AG09309 (cell line): ENCODE measurements around the gene AIF1L.

Source experiments
- DNase-seq: peaks from one replicate; pipeline ENCODE4 v3.0.0-alpha.2; 2010; ENCODE audit warnings: low read depth
- H3K4me3 ChIP-seq: 2 replicates; pipeline ENCODE4 v1.5.1; 2011; ENCODE audit warnings: mild to moderate bottlenecking, low read depth, low read length, moderate library complexity; ENCODE audit not compliant: control insufficient read depth
- TF ChIP-seq, protein P1 (sequence below): IDR thresholded peaks from 2 replicates; pipeline ENCODE4 v1.5.1; 2011; ENCODE audit warnings: mild to moderate bottlenecking, low read depth, low read length, inconsistent platforms; ENCODE audit not compliant: insufficient read depth, control insufficient read depth; ENCODE audit errors: missing control alignments

AIF1L gene

DNA sequence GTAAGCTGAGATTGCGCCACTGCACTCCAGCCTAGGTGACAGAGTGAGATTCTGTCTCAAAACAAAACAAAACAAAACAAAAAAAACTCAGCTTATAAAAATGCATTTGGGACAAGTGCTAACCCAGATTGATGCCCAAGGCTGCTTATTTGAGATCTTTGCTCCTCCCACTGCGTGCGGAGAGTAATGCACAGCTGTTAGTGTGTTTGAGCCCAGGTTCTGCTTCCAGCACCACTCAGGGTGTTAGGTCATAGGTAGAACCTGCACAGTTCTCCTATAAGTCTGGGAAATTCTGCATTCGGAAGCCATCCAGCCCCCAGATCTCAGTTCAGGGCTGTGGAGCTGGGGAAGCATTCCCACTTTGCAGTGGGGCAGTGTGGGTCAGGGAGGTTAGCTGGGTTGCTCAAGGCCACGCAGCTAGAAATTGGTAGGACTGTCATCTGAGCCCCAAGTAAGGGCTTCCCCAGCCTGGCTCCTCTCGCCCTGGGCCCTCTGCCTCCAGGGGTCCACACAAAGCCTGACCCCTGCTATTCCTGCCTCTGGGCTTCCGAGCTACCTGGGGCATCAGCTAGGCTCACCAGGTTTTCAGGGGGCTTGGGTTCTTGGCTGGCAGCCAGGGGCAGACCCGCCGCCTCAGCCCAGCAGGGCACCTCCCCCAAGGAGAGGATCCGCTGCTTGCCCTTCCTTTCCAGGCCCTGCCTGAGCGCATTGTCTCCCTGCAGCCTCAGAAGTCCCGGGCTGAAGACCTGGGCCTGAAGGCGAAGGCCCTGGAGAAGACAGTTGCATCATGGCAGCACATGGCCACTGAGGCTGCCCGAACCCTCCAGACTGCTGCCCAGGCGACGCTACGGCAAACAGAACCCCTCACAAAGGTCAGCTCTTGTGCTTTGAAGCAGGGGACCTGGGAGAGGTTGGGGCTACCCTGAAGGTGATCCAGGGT is 17.6 kb upstream of the AIF1L start:
- no peak for DNase-seq
- no peak overlapping the region for H3K4me3 ChIP-seq
- TF ChIP-seq, protein P1, sequence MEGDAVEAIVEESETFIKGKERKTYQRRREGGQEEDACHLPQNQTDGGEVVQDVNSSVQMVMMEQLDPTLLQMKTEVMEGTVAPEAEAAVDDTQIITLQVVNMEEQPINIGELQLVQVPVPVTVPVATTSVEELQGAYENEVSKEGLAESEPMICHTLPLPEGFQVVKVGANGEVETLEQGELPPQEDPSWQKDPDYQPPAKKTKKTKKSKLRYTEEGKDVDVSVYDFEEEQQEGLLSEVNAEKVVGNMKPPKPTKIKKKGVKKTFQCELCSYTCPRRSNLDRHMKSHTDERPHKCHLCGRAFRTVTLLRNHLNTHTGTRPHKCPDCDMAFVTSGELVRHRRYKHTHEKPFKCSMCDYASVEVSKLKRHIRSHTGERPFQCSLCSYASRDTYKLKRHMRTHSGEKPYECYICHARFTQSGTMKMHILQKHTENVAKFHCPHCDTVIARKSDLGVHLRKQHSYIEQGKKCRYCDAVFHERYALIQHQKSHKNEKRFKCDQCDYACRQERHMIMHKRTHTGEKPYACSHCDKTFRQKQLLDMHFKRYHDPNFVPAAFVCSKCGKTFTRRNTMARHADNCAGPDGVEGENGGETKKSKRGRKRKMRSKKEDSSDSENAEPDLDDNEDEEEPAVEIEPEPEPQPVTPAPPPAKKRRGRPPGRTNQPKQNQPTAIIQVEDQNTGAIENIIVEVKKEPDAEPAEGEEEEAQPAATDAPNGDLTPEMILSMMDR = no peak

DNA sequence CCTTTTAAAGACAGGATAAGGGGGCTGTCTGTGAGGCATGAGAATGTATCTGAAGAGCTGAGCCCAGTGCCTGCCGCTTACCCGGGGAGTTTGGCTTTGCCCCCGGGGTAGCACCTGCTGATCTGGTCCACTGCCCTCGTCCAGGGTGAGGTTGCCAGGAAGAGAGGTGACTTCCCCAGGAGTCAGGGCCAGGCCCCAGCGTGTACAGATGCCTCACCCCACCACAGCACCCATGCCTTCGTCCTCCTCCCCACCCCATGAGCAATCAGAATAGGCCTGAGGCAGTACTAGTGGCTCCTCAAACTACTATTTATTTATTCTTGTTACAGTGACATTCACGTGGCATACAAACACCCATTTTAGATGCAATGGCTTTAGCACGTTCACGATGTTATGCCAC is 15.7 kb upstream of the AIF1L start:
- TF ChIP-seq, protein P1 = no peak
- DNase-seq = no peak
- H3K4me3 ChIP-seq = no peak overlapping the region

DNA sequence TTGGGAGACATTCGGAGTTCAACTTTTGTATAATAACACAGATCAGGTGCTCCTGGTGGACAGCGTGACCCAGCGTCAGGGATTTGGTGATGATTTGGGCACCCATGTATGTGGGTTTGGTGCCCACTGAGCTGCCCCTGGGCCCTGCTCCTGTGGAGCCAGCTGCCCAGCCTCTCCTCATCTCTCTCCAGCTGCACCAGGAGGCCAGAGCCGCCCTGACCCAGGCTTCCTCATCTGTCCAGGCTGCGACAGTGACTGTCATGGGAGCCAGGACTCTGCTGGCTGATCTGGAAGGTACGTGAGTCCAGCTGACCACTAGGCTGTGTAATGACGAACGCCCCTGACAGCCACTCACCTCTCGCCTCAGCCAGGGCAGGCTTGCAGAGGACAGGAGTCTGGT is 14.5 kb upstream of the AIF1L start:
- TF ChIP-seq, protein P1 = no peak
- no peak overlapping the region for H3K4me3 ChIP-seq
- DNase-seq = no peak

DNA sequence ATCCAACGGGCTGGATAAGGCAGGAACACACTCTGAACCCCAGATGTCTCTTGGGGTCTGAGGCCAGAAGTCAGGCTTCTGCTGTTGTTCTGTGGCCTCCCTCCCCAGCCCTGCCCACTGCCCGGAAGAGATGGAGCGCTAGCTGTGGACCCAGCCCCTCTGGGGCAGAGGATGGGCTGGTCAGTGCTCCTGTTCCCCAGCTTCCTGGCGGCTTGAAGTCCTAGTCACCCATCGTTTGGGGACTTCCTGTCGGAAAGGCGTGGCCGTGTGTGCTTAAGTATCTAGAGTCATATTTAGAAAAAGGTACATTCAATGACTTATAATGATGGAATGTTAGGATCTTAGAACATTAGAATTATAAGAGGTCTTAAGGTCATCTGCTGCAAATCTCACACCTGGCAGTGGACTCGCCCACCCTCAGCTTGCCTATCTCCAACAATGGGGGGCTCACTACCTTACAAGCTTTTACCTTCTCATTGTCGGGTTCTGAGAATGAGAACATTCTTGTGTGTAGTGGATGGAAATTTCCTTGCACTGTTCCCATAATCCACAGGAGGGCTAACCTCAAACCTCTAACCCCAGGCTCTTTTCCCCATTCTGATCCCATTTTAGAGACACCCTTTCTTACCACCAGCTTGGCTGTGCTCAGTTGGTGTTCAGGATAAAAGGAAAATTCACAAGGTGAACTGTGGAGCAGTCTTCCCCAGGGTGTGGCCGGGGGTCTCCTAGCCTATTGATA is 13.4 kb upstream of the AIF1L start:
- TF ChIP-seq, protein P1 = no peak
- DNase-seq = no peak
- H3K4me3 ChIP-seq = no peak overlapping the region

DNA sequence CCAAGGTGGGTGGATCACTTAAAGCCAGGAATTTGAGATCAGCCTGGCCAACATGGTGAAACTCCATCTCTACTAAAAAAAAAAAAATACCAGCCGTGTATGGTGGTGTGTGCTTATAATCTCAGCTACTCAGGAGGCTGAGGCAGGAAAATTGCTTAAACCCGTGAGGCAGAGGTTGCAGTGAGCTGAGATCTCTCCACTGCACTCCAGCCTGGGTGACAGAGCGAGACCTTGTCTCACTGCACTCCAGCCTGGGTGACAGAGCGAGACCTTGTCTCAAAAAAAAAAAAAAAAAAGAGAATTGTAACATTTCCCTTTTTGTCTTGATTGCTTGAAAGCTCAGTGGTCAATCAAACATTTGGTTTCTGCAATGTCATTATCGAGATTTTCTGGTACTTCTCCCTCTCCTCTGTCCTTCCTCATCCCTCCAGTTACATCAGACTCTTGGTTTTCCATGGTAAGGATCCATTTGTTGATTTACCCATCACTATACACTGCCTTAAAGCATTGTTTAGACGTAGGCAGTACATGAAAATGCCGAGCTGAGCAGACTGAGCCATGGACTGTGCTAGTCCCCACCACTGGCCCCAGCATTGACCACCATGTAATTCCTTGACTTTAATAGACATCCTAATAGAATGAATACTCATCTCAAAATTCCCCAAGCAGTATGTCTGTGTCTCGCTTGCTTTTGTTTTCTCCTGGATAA is 11.5 kb upstream of the AIF1L start:
- TF ChIP-seq, protein P1 = no peak
- H3K4me3 ChIP-seq = no peak overlapping the region
- no peak for DNase-seq

DNA sequence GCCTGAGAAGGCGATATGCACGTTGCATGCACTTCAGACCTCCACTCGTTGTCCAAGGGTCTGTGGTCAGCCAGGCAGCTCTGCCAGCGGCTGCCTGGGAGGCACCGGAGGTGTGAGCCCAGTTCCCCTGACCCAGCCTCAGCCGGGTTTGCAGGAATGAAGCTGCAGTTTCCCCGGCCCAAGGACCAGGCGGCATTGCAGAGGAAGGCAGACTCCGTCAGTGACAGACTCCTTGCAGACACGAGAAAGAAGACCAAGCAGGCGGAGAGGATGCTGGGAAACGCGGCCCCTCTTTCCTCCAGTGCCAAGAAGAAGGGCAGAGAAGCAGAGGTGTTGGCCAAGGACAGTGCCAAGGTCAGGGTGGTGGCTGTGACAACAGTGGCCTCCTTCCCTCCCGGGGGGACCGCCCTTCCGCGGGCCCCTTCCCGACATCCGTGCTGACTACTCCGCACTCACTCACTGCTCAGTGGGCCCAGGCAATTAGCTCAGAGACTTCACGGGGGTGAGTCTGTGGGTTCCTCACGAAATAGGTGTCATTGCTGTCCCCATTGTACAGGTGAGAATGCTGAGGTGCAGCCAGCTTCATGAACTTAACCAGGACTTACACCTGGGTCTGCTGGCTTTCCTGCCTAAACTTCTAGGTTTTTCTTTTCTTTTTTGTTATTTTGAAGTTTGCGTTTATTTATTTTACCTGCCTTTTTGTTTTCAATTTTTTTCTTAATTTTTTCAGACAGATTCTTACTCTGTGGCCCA is 10.8 kb upstream of the AIF1L start:
- no peak for DNase-seq
- H3K4me3 ChIP-seq = no peak overlapping the region
- TF ChIP-seq, protein P1 = no peak
